ENCODE results near the gene ZNF521. TPM values are rescaled to one million over a fixed set of nuclear protein-coding genes. Genes with fewer than 3 reads are reported as not detected.

The ZNF521 gene
- total RNA-seq, 1 donor from 2014 or later, result 10.3 TPM

DNA sequence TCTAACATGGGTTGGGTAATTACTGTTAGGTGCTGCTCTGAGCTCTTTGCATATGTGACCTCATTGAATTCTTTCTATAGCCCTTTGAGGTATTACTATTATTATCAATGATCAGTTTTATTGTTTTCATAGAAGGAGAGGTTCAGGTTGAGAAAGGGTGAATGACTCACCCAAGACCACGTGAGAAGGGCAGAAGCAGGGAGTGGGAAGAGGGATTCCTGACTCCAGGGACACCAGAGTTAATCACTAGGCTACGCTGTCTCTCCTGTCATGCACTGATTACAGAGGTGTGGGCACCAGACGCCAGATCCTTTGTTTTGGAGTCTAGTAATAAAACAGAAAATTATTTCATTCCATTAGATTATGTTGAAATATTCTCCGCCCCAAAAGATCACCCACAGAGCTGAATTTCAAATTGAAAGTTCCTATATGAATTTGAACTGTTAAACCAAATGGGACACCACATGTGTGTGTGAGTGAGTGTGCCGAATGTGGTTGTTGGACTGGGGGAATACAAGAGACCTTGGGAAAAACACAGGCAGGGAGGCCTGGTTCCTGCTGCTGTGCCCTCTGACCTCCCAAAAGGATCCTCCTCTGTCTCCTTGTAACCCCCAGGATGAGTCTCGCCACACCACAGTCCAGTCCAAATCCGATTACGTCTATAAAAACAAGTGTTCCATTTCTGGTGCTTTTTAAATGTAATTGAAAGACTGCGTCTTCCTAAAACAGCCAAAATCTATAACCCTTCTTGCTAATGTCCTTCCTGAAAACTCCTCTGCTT lies 215.4 kb downstream of the ZNF521 start:
- DNase-seq, result no peak
- H3K27ac ChIP-seq (replicated peaks), result peak overlapping the region; percentile 77
- no peaks in the 10 kb centered on the region for H3K9me3 ChIP-seq (replicated peaks)
- no peaks in the 10 kb centered on the region for H3K27me3 ChIP-seq (ENCODE audit: low read depth)
- no peak for TF ChIP-seq CTCF (IDR thresholded peaks at IDR 0.05; ENCODE audit: borderline replicate concordance)
- intact Hi-C loops (cut with micrococcal nuclease), result no loop called here
- peaks cover 56% of the 10 kb centered on the region for H3K4me1 ChIP-seq
- H3K4me3 ChIP-seq, result peak overlapping the region; percentile 24
- no peaks in the 10 kb centered on the region for H3K36me3 ChIP-seq

DNA sequence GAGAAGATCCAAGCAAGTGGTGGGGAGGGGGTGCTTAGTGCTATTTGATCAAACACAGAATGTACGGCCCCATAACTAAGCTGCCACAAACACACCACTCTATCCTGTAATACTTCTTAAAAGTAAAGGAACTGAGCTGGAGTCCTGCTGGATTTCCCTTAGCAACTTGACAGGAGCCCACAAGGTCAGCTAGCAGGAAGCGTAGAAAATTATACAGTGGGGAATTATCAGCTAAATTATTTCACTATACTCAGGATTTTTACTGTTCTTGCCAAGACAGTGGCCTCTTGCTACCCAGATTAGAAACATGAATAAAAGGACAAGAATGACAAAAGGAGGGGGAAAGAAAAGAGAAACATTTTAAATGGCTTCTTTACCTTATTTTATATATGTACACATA lies 217.1 kb downstream of the ZNF521 start:
- H3K27me3 ChIP-seq (ENCODE audit: low read depth), result no peaks in the 10 kb centered on the region
- peaks cover 49% of the 10 kb centered on the region for H3K4me1 ChIP-seq
- TF ChIP-seq CTCF (IDR thresholded peaks at IDR 0.05; ENCODE audit: borderline replicate concordance), result no peak
- H3K27ac ChIP-seq (replicated peaks), result peak overlapping the region; percentile 37
- no peak overlapping the region for H3K4me3 ChIP-seq
- intact Hi-C loops (cut with micrococcal nuclease), result no loop called here
- no peaks in the 10 kb centered on the region for H3K9me3 ChIP-seq (replicated peaks)
- DNase-seq, result no peak
- no peaks in the 10 kb centered on the region for H3K36me3 ChIP-seq

DNA sequence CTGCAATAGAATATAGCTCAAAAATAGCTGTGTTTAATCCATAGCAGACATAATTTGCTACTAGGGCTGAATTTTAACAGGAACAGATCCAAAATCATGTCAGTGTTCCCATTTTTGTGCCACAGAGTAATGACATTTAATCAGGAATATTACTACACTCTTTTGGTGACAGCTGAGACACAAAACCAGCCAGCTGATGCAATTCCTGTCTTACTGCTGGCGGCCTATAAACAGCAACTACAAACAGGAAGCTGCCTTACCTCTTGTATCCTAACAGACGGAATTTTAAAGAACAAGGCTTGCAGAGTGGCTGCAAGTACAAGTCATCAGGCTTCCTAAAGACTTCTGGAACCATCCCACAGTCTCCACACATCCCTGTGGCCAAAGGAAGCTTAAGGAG lies 218.1 kb downstream of the ZNF521 start:
- intact Hi-C loops (cut with micrococcal nuclease), result no loop called here

DNA sequence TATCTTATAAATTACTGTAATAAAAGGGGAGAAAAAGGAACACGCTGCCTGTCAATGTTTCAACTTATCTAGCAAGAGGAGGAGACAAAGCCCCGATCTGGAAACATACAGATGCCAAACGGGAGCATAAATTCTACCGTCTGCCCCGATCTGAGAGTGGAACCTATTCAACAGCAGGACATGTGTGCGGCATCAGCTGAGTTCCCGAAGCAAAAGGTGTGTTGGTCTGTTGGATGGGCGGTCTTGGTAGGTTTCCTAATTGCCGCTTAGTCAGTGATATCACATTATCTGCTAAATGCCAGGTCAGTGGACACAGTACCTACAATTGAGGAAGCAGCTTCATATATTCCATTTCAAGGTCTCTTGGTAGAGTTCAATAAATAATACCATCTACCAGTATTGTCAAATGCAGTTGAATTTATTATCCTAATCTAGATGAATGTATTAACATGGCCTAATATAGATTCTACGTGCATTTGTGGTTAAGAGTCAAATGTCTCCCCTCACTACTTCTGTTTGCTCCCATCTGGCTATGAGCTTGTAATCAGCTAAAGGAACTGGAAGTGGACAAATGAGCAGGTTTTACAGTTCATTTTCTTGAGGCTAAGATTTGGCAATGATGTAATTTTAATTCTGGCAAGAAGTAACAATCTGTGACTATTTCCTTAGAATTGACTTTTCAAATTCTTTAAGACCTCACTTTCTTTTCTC lies 219.0 kb downstream of the ZNF521 start:
- DNase-seq, result no peak
- H3K9me3 ChIP-seq (replicated peaks), result no peaks in the 10 kb centered on the region
- H3K27me3 ChIP-seq (ENCODE audit: low read depth), result no peaks in the 10 kb centered on the region
- no peak for TF ChIP-seq CTCF (IDR thresholded peaks at IDR 0.05; ENCODE audit: borderline replicate concordance)
- H3K4me3 ChIP-seq, result no peak overlapping the region
- no peaks in the 10 kb centered on the region for H3K36me3 ChIP-seq
- H3K4me1 ChIP-seq, result peaks cover 44% of the 10 kb centered on the region
- intact Hi-C loops (cut with micrococcal nuclease), result no loop called here
- no peak overlapping the region for H3K27ac ChIP-seq (replicated peaks)

More for the DNA sequence above, 218.1 kb downstream of the ZNF521 start:
- Histone ChIP-seq H3K36me3 (no peaks in the 10 kb centered on the region), H3K27me3 (ENCODE audit: low read depth) (no peaks in the 10 kb centered on the region), H3K4me3 (no peak overlapping the region), H3K27ac (replicated peaks) (peak overlapping the region; percentile 37), H3K9me3 (replicated peaks) (no peaks in the 10 kb centered on the region), H3K4me1 (peaks cover 44% of the 10 kb centered on the region)
- DNase-seq, result no peak
- TF ChIP-seq CTCF (IDR thresholded peaks at IDR 0.05; ENCODE audit: borderline replicate concordance), result no peak

DNA sequence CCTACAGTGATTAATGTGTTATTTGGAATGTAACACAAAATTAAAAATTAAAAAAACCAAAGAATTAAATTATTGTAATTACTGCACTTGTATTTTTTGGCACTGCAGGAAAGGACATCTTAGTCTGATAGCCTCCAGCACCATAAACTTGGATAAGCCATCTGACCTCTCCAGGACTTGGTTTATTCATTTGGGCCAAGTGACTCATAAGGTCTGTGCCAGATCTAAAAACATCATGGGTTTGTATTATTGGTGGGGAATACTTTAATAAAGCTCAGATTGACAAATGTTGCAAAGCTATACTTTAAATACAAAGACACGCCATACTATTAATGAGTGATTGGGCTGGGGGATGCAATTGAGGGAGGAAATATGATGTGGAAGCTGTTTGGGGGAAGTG lies 225.2 kb downstream of the ZNF521 start:
- no peaks in the 10 kb centered on the region for H3K9me3 ChIP-seq (replicated peaks)
- intact Hi-C loops (cut with micrococcal nuclease), result no loop called here
- H3K4me3 ChIP-seq, result no peak overlapping the region
- DNase-seq, result no peak
- H3K36me3 ChIP-seq, result no peaks in the 10 kb centered on the region
- no peak for TF ChIP-seq CTCF (IDR thresholded peaks at IDR 0.05; ENCODE audit: borderline replicate concordance)
- H3K4me1 ChIP-seq, result peaks cover 21% of the 10 kb centered on the region
- H3K27me3 ChIP-seq (ENCODE audit: low read depth), result no peaks in the 10 kb centered on the region
- H3K27ac ChIP-seq (replicated peaks), result no peak overlapping the region

Data from left ventricle myocardium inferior (tissue), 1 donor.